Fibroblast of peridontal ligament (primary cell): Measurements from ENCODE around the gene ZNF823.
"Not testable (repeated sequence)": the region's sequence is repeated elsewhere in the genome, so short reads cannot be mapped to it uniquely, and the experiment has no call there.

ENCODE experiments used
- DNase-seq: peaks from one replicate; pipeline ENCODE4 v3.0.0-alpha.2; 2010; ENCODE audit errors: extremely low read depth

The ZNF823 gene

DNA sequence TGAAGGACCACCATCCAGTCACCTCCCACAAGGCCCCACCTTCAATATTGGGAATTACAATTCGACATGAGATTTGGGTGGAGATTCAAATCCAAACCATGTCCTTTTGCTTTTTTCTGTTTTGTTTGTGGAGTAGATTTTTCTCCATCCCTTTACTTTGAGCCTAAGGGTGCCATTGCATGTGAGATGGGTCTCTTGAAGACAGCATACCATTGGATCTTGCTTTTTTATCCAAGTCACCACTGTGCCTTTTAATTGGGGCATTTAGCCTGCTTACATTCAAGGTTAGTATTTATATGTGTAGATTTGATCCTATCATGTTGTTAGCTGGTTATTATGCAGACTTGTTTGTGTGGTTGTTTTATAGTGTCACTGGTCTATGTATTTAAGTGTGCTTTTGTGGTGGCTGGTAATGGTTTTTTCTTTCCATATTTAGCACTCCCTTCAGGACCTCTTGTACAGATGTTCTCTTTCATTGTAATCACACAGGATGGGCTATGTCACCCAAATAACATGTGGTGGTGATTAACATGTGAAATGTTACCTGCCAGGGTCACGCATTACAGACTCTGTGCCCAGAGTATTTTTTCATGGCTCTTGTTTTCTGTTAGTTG is 58.0 kb downstream of the ZNF823 start:
- DNase-seq: no peak

- DNase-seq: no peak
These were observed 60.2 kb downstream of the ZNF823 start for GRCh38 chr19:11678504-11678903.

GRCh38 chr19:11676661-11677600 is 61.8 kb downstream of the ZNF823 start:
- not testable (repeated sequence) for DNase-seq

DNA sequence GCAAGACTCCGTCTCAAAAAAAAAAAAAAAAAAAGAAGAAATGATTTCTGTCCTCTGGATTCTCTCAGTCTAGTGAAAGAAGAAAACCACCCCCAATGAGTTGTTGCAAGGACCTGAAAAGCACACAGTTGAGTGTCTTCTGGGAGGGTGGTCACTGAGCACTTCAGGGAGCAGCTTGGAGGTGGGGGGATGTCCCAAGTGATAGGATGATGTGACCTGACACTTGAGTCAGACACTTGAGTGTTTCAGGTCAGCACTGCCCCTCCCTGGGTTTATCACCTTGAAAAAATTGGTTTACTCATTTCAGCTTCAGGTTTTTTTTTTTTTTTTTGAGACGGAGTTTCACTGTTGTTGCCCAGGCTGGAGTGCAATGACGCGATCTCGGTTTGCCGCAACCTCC is 63.2 kb downstream of the ZNF823 start:
- DNase-seq: no peak

GRCh38 chr19:11674067-11674492 is 64.7 kb downstream of the ZNF823 start:
- DNase-seq: no peak

- DNase-seq: peak; percentile 72
These were observed 65.1 kb downstream of the ZNF823 start for GRCh38 chr19:11673608-11674041.
